Measurements from ENCODE around the gene C1QL3. TPM values are rescaled to one million over a fixed set of nuclear protein-coding genes. Genes with fewer than 3 reads are reported as not detected.

Gene C1QL3
- polyA plus RNA-seq, 1 donor from 2014 or later: 0.57 TPM

DNA sequence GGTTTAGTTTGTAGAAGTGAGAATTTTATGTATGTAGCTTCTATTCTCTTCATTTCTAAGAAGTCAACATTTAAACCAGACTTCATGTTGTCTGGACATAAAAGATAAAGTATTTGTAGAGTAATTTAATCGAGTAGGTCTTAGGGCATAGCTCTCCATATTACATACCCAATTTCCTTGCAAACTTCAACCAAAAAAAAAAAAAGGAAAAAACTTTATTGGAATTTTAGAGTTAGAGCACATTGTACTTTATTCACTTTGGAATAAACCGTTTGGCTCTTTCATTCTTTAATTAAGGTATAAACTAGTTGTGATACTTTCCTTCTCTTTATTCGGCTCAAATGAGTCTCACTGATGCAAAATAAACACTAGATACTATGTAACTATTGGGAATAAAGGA, 48.9 kb downstream of the C1QL3 start:
- H2AFZ ChIP-seq (ENCODE audit: low read depth, low read length): no peak overlapping the region
- H3K9ac ChIP-seq (ENCODE audit: low read length): no peak overlapping the region
- TF ChIP-seq POLR2AphosphoS5 (IDR thresholded peaks at IDR 0.05): no peak
- TF ChIP-seq MXI1 (conservative IDR thresholded peaks at IDR 0.05; ENCODE audit: poor library complexity, severe bottlenecking): no peak
- no peak for TF ChIP-seq TAF1 (IDR thresholded peaks at IDR 0.05; ENCODE audit: low read depth)
- no peak for TF ChIP-seq SMC3 (conservative IDR thresholded peaks at IDR 0.05; ENCODE audit: poor library complexity)
- no peak for TF ChIP-seq EZH2 (IDR thresholded peaks at IDR 0.05; ENCODE audit: borderline replicate concordance, insufficient read depth, low read length, poor library complexity, severe bottlenecking)
- TF ChIP-seq RAD21 (conservative IDR thresholded peaks at IDR 0.05): no peak
- TF ChIP-seq, protein P1, sequence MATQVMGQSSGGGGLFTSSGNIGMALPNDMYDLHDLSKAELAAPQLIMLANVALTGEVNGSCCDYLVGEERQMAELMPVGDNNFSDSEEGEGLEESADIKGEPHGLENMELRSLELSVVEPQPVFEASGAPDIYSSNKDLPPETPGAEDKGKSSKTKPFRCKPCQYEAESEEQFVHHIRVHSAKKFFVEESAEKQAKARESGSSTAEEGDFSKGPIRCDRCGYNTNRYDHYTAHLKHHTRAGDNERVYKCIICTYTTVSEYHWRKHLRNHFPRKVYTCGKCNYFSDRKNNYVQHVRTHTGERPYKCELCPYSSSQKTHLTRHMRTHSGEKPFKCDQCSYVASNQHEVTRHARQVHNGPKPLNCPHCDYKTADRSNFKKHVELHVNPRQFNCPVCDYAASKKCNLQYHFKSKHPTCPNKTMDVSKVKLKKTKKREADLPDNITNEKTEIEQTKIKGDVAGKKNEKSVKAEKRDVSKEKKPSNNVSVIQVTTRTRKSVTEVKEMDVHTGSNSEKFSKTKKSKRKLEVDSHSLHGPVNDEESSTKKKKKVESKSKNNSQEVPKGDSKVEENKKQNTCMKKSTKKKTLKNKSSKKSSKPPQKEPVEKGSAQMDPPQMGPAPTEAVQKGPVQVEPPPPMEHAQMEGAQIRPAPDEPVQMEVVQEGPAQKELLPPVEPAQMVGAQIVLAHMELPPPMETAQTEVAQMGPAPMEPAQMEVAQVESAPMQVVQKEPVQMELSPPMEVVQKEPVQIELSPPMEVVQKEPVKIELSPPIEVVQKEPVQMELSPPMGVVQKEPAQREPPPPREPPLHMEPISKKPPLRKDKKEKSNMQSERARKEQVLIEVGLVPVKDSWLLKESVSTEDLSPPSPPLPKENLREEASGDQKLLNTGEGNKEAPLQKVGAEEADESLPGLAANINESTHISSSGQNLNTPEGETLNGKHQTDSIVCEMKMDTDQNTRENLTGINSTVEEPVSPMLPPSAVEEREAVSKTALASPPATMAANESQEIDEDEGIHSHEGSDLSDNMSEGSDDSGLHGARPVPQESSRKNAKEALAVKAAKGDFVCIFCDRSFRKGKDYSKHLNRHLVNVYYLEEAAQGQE (IDR thresholded peaks at IDR 0.05; ENCODE audit: borderline replicate concordance): no peak
- TF ChIP-seq, protein P2, sequence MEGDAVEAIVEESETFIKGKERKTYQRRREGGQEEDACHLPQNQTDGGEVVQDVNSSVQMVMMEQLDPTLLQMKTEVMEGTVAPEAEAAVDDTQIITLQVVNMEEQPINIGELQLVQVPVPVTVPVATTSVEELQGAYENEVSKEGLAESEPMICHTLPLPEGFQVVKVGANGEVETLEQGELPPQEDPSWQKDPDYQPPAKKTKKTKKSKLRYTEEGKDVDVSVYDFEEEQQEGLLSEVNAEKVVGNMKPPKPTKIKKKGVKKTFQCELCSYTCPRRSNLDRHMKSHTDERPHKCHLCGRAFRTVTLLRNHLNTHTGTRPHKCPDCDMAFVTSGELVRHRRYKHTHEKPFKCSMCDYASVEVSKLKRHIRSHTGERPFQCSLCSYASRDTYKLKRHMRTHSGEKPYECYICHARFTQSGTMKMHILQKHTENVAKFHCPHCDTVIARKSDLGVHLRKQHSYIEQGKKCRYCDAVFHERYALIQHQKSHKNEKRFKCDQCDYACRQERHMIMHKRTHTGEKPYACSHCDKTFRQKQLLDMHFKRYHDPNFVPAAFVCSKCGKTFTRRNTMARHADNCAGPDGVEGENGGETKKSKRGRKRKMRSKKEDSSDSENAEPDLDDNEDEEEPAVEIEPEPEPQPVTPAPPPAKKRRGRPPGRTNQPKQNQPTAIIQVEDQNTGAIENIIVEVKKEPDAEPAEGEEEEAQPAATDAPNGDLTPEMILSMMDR (IDR thresholded peaks at IDR 0.05; ENCODE audit: poor library complexity, severe bottlenecking): no peak
- no peak for TF ChIP-seq EP300 (conservative IDR thresholded peaks at IDR 0.05; ENCODE audit: poor library complexity, severe bottlenecking)
- H3K36me3 ChIP-seq (ENCODE audit: insufficient read depth, low read length): no peaks in the 10 kb centered on the region
- H3K4me3 ChIP-seq (ENCODE audit: low read length): no peak overlapping the region
- H3K27ac ChIP-seq (ENCODE audit: low read length): no peak overlapping the region
- H4K20me1 ChIP-seq (ENCODE audit: insufficient read depth): no peaks in the 10 kb centered on the region
- H3K27me3 ChIP-seq (ENCODE audit: insufficient read depth, low read depth, low read length): no peaks in the 10 kb centered on the region
- H3K9me3 ChIP-seq (ENCODE audit: low read length): no peaks in the 10 kb centered on the region
- no peaks in the 10 kb centered on the region for H3K9me2 ChIP-seq (ENCODE audit: insufficient read depth, low read length)
- no peak overlapping the region for H3K4me2 ChIP-seq (ENCODE audit: low read length)
- no peaks in the 10 kb centered on the region for H3F3A ChIP-seq (ENCODE audit: insufficient read depth, low read length, poor library complexity, severe bottlenecking)
- H3K79me2 ChIP-seq (replicated peaks; ENCODE audit: insufficient read depth, low read length): no peaks in the 10 kb centered on the region

DNA sequence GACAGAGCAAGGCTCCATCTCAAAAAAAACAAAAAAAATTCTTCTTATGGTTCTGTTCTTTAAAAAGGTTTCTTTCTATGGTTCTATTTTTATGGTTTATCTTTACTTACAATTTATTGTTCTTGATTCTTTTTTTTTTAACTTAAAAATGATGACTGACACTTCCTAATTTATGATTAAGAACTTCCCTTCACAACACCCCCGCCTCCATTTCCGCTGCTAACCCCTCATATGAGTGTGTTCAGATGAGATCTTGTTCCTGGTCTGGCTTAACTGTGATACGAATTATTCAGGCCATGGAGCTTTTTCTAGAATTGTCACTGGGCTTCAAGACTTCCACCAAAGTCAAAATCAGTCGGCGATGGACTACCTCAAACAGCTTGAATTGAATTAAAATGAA, 50.9 kb downstream of the C1QL3 start:
- Histone ChIP-seq H3K4me2 (ENCODE audit: low read length) (no peak overlapping the region), H3K79me2 (replicated peaks; ENCODE audit: insufficient read depth, low read length) (no peaks in the 10 kb centered on the region), H3K27ac (ENCODE audit: low read length) (no peak overlapping the region), H2AFZ (ENCODE audit: low read depth, low read length) (no peak overlapping the region), H3K9me2 (ENCODE audit: insufficient read depth, low read length) (no peaks in the 10 kb centered on the region), H3K9me3 (ENCODE audit: low read length) (no peaks in the 10 kb centered on the region), H3F3A (ENCODE audit: insufficient read depth, low read length, poor library complexity, severe bottlenecking) (no peaks in the 10 kb centered on the region), H3K9ac (ENCODE audit: low read length) (no peak overlapping the region), H3K36me3 (ENCODE audit: insufficient read depth, low read length) (no peaks in the 10 kb centered on the region), H3K4me3 (ENCODE audit: low read length) (no peak overlapping the region), H4K20me1 (ENCODE audit: insufficient read depth) (no peaks in the 10 kb centered on the region), H3K27me3 (ENCODE audit: insufficient read depth, low read depth, low read length) (no peaks in the 10 kb centered on the region)
- TF ChIP-seq, protein P1 (IDR thresholded peaks at IDR 0.05; ENCODE audit: borderline replicate concordance): no peak
- TF ChIP-seq EP300 (conservative IDR thresholded peaks at IDR 0.05; ENCODE audit: poor library complexity, severe bottlenecking): no peak
- TF ChIP-seq SMC3 (conservative IDR thresholded peaks at IDR 0.05; ENCODE audit: poor library complexity): no peak
- TF ChIP-seq, protein P2 (IDR thresholded peaks at IDR 0.05; ENCODE audit: poor library complexity, severe bottlenecking): no peak
- TF ChIP-seq EZH2 (IDR thresholded peaks at IDR 0.05; ENCODE audit: borderline replicate concordance, insufficient read depth, low read length, poor library complexity, severe bottlenecking): no peak
- TF ChIP-seq RAD21 (conservative IDR thresholded peaks at IDR 0.05): no peak
- TF ChIP-seq POLR2AphosphoS5 (IDR thresholded peaks at IDR 0.05): no peak
- no peak for TF ChIP-seq MXI1 (conservative IDR thresholded peaks at IDR 0.05; ENCODE audit: poor library complexity, severe bottlenecking)
- TF ChIP-seq TAF1 (IDR thresholded peaks at IDR 0.05; ENCODE audit: low read depth): no peak

Measured in neural cell (in vitro differentiated cells).